HepG2 (cell line): Measurements from ENCODE around the gene ADAMTSL4. TPM values are rescaled to one million over a fixed set of nuclear protein-coding genes. Genes with fewer than 3 reads are reported as not detected.

Source experiments
- AKNA ChIP-seq: sonication (generic); formaldehyde crosslinking; IDR thresholded peaks from 2 replicates; pipeline ENCODE4 v1.4.0; 2020; ENCODE audit warnings: missing genetic modification reagents, borderline replicate concordance
- ARHGAP35 ChIP-seq: sonication (generic); formaldehyde crosslinking; IDR thresholded peaks from 2 replicates; pipeline ENCODE4 v1.9.0; 2022; ENCODE audit warnings: mild to moderate bottlenecking, inconsistent platforms, moderate library complexity, missing genetic modification reagents, borderline replicate concordance
- HMG20B ChIP-seq: conservative IDR thresholded peaks from 2 replicates; pipeline ENCODE4 v1.6.1; 2016; ENCODE audit warnings: missing genetic modification reagents, missing compliant biosample characterization
- HOXA9 ChIP-seq: sonication (generic); formaldehyde crosslinking; IDR thresholded peaks from 2 replicates; pipeline ENCODE4 v1.8.1; 2022; ENCODE audit warnings: missing genetic modification reagents, mild to moderate bottlenecking, moderate library complexity, borderline replicate concordance
- ISL2 ChIP-seq: sonication (generic); formaldehyde crosslinking; IDR thresholded peaks from 2 replicates; pipeline ENCODE4 v1.5.0; 2020; ENCODE audit warnings: missing genetic modification reagents
- PBX2 ChIP-seq: IDR thresholded peaks from 2 replicates; pipeline ENCODE4 v1.6.1; 2016; ENCODE audit warnings: control low read depth
- REL ChIP-seq: sonication (generic); formaldehyde crosslinking; conservative IDR thresholded peaks from 2 replicates; pipeline ENCODE4 v1.8.0; 2022; ENCODE audit warnings: mild to moderate bottlenecking, missing genetic modification reagents, moderate library complexity
- SIN3A ChIP-seq: IDR thresholded peaks from 2 replicates; pipeline ENCODE4 v1.6.1; 2011; ENCODE audit warnings: low read depth, mild to moderate bottlenecking, control low read depth, low read length, borderline replicate concordance
- SNAPC4 ChIP-seq: sonication (generic); formaldehyde crosslinking; IDR thresholded peaks from 2 replicates; pipeline ENCODE4 v1.4.0; 2020; ENCODE audit warnings: mild to moderate bottlenecking, missing genetic modification reagents
- ZNF329 ChIP-seq: sonication (generic); formaldehyde crosslinking; IDR thresholded peaks from 2 replicates; pipeline ENCODE4 v1.9.0; 2021; ENCODE audit warnings: low read depth, mild to moderate bottlenecking, missing genetic modification reagents
- ZNF362 ChIP-seq: sonication (generic); formaldehyde crosslinking; IDR thresholded peaks from 2 replicates; pipeline ENCODE4 v1.4.0; 2020; ENCODE audit warnings: missing genetic modification reagents, mild to moderate bottlenecking, borderline replicate concordance
- ZNF567 ChIP-seq: sonication (generic); formaldehyde crosslinking; IDR thresholded peaks from 2 replicates; pipeline ENCODE4 v1.8.1; 2023; ENCODE audit warnings: mild to moderate bottlenecking, missing genetic modification reagents, borderline replicate concordance
- ZSCAN5A ChIP-seq: sonication (generic); formaldehyde crosslinking; IDR thresholded peaks from 2 replicates; pipeline ENCODE4 v1.8.0; 2022; ENCODE audit warnings: mild to moderate bottlenecking, missing genetic modification reagents, borderline replicate concordance
- polyA plus RNA-seq, 8 experiments: library from polyadenylated mRNA; depleted of rRNA in 3 of 8; stranded (reverse) in 7 of 8; unstranded in 1 of 8; fragments of >200 nt; fragmentation: Illumina TruSeq in 4 of 8; extraction: Trizol in 4 of 8; gene quantifications; 2 replicates each; pipeline versions ENCODE4 v1.2.1 to v1.2.3, GENCODE V29; 2011 to 2016; ENCODE audit warnings: low read depth in 4 of 8, missing spikeins in 1 of 8, mixed read lengths in 1 of 8; ENCODE audit not compliant: insufficient read depth in 1 of 8
- total RNA-seq, 5 experiments: library from RNA; depleted of rRNA; stranded (reverse); fragments of >200 nt; fragmentation: Illumina TruSeq; extraction: Trizol; gene quantifications; 2 replicates each; pipeline ENCODE4 v1.2.3, GENCODE V29; 2016; ENCODE audit warnings: low read depth in 1 of 5

The ADAMTSL4 gene
- total and polyA plus RNA-seq, 2 of the 13 experiments (the other 11 are each of a cell fraction or from before 2014, with no cell fraction given): 3.9 to 16.4 TPM

GRCh38 chr1:150552128-150552910 lies 3.1 kb downstream of the ADAMTSL4 start (continued):
- TF ChIP-seq AKNA (CRISPR knock-in tag): no peak
- TF ChIP-seq ISL2: peak; percentile 42; the same call in 1 of the 2 replicates
- TF ChIP-seq HOXA9 (CRISPR knock-in tag): no peak
- no peak for TF ChIP-seq REL (CRISPR knock-in tag)
- TF ChIP-seq PBX2 (CRISPR knock-in tag): no peak
- TF ChIP-seq ARHGAP35 (CRISPR knock-in tag): no peak
- no peak; the same call in 1 of the 2 replicates for TF ChIP-seq HMG20B (CRISPR knock-in tag)
- TF ChIP-seq ZNF329 (CRISPR knock-in tag): no peak
- TF ChIP-seq ZSCAN5A (CRISPR knock-in tag): no peak
- peak; percentile 35; the same call in 1 of the 2 replicates for TF ChIP-seq ZNF362 (CRISPR knock-in tag)
- no peak for TF ChIP-seq ZNF567 (CRISPR knock-in tag)
- TF ChIP-seq SIN3A: peak; percentile 28; the same call in 1 of the 2 replicates
- no peak for TF ChIP-seq SNAPC4 (CRISPR knock-in tag)
